GM21390 (cell line): ENCODE measurements around the gene COG1.
A peak's percentile ranks its signal among the peaks of the same experiment; 100 is the strongest.

ENCODE experiments used
- ATAC-seq: cut with Tn5 transposase; IDR thresholded peaks from one replicate; pipeline ENCODE4 v1.9.1; 2021; ENCODE audit not compliant: unreplicated experiment

Gene COG1

GRCh38 chr17:73226556-73227172, 33.8 kb downstream of the COG1 start:
- no peak for ATAC-seq

GRCh38 chr17:73227379-73227778, 34.5 kb downstream of the COG1 start:
- no peak for ATAC-seq

DNA sequence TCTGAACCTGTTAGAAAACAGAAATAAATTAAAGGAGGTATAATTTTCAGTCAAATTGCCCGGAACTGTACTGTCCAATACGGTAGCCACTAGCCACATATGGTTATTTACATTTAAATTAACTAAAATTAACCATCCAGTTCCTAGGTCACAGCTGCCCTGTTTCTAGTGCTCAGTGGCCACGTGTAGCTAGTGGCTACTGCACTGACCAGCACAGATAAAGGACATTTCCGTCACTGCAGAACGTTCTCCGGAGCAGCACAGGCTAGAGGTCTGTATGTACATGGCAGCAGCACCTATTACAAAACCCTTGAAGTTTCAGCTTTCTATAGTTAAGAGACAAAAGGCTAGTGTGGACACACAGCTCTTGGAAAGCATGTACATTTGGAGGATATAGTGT, 35.1 kb downstream of the COG1 start:
- ATAC-seq: no peak

GRCh38 chr17:73228748-73229236, 35.9 kb downstream of the COG1 start:
- peak; percentile 35 for ATAC-seq

- no peak for ATAC-seq
Observed at GRCh38 chr17:73230088-73230487, 37.2 kb downstream of the COG1 start.

DNA sequence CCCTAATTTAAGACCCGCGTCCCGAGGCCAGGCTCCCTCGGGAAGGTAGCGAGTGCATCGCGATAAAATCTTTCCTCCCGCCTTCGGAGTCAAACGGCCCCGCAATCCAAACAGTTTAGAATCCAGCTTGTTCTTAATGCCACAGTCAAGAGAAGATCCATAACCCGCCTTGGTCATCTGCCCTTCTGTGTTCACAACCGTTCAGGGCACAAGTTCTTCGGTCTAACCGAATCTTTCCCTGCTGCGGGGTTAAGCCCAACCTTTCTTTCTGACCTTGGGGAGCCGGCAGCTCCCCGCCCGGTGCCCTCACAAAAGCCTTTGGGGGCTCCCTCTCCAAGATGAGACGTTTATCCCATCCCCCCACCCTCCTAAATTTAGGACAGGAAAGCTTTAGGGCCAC, 38.5 kb downstream of the COG1 start:
- ATAC-seq: no peak

- ATAC-seq: peak; percentile 75
Observed at GRCh38 chr17:73231841-73232586, 39.2 kb downstream of the COG1 start.

- ATAC-seq: peak; percentile 29
Observed at GRCh38 chr17:73232587-73233373, 39.9 kb downstream of the COG1 start.

GRCh38 chr17:73234736-73235135, 41.9 kb downstream of the COG1 start:
- no peak for ATAC-seq

DNA sequence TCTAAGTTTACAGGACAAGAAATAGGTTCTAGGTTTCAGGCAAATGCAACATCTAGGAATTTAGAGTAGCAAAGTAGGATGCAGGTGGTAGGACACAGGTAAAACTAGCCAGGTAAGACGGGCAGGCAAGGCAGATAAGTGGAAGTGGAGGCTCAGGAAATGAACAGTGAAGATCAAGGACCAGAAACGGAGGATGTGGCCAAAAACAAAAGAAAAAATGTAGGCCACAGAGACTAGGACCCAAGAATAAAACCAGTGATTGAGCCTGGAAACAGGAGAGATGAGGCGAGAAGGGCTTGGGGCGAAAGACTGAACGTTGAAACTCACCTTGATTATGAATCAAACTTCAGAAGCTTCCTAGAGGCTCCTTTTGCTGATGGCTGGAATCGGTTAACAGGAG, 44.9 kb downstream of the COG1 start:
- no peak for ATAC-seq

DNA sequence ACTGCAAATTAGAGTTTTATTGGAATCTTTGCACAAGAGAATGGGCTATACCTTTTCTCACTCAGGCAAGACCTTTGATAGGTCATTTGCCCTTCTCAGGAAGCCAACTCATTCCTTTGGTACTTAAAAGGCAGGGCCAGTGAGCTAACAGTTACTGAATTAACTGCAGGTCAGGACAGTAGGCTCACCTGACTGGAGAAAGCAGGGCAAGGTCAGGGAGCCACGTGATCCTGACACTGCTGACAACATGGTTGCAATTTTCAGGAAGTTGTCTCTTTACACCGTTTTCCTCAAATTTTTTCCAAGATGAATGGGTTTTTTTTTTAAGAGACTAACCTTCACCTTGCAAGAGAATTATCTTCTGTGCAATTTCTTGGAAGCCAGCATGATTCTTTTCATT, 47.7 kb downstream of the COG1 start:
- ATAC-seq: no peak

GRCh38 chr17:73247726-73248125, 54.9 kb downstream of the COG1 start:
- no peak for ATAC-seq

GRCh38 chr17:73248532-73248931, 55.7 kb downstream of the COG1 start:
- ATAC-seq: no peak

DNA sequence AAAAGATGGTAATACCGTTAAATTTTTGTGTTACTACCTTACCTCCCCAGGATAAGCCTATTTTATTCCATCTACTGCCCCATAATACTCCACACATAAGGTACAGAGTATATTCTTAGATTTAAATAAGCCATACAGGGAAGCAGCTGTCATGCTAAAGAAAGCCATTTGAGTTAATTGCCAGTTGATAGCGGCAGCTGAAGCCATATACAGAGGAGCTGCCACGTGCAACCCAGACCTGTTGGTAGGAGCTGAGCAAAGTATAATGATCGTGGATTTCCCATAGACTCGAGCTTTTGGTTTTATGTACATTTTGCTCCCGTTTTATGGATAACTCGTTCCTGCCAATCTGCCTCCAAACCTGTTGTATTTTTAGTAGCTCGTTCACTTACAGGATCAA, 56.8 kb downstream of the COG1 start:
- no peak for ATAC-seq

GRCh38 chr17:73250851-73251640, 58.2 kb downstream of the COG1 start:
- ATAC-seq: no peak

DNA sequence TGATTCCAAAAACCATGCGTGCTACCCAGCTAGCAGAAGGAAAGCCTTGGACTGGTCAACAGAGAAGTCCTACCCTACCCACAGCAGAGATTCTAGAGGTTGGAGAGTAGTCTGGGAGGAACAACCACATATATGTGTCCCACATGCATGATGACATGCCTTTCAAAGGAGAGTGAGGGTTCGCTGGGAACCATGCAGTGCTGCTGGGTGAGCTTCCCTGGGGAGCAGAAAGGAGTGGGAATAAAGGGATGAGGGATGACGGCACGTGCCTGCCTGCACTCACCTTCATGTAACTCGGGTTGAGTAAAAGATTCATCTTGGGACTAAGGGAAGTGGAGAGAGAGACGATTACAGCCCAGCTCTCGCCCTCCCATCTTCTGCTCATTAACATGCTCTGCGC, 59.0 kb downstream of the COG1 start:
- ATAC-seq: no peak

DNA sequence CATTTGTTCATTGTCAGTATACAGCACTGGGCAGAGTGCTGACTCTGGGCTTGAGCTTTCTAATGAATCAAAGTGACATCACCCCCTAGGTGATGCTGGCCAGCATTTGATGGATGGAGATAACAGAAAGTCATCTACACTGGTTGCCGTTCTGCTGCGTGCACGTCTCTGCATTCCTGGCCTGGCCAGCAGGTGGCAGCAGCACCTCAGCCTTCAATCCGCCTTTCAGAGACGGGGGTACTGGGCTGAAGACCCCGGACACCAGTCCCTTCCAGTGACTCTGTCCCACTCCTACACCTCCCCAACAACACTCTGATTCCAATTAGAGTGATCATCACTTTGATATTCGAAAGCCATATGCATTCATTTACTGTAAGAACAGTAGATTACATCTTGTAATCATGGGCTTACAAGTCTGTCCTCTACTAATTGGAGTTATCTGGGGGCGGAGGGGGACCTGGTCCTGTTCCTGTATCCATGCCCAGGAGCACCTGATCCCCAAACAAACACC, 62.9 kb downstream of the COG1 start:
- no peak for ATAC-seq

DNA sequence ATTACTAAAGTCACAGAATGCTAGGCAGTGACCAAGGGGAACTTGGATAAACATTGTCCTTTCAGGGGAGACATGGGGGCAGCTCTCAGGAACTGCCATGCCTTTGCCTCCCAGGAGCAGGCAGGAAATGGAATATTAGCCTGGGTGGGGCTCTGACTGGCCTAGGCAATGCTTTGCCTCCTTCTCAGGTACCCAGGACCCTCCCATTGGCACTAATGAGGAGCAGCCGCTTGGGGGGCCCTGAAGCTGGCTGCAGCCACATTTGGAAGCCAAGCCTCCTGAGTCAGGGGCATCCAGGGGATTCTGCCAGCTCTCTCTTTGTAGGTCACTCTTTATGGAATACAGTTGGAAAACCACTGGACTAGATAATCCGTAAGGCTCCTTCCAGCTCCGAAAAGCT, 63.4 kb downstream of the COG1 start:
- ATAC-seq: no peak

DNA sequence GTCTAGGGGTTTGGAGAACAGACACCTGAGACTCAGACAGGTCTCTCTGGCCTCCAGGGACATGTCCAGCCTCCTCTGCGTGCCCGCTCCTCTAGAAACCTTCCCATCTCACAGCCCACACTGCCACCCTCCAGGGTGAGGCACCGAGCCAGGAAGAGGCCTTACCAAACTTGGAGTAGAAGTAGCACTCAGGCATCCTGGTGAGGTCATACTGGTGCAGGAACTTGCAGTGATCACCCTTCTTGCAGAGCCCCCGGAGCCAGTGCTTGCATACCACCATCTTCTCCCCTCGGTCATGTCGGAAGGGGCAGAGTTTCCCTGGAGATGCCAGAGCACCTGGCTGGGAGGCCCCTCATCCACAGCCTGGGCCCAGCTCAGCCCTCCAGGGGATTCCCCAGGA, 64.7 kb downstream of the COG1 start:
- ATAC-seq: no peak
